ENCODE results near the gene SPATC1L. TPM values are rescaled to one million over a fixed set of nuclear protein-coding genes. Genes with fewer than 3 reads are reported as not detected.

SPATC1L gene
- total RNA-seq, 1 donor from 2014 or later = 14.1 TPM

DNA sequence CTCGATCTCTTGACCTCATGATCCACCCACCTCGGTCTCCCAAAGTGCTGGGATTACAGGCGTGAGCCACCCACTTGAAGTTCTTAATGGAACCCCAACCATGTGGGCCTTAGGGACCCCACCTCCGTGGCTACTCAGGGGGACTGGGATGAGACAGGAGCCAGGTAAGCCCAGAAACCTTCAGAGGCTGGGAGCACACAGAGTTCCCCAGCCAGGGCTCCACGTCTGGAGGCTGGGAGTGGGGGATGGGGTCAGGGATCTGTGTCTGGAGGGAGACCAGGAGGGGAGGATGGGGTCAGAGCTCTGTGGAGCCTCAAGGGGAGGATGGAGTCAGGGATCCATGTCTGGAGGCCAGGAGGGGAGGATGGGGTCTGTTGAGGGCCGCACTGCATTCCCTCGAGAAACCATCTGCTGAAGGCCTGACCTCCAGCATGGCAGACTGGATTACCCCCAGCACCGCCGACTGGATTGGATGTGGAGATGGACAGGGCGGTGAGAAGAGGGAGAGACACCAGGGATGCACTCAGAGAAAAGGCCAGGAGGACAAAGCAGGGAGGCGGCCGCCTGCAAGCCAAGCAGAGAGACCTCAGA is 26.8 kb downstream of the SPATC1L start:
- no peaks in the 10 kb centered on the region for H3K27me3 Mint-ChIP-seq (ENCODE audit: low read depth)

DNA sequence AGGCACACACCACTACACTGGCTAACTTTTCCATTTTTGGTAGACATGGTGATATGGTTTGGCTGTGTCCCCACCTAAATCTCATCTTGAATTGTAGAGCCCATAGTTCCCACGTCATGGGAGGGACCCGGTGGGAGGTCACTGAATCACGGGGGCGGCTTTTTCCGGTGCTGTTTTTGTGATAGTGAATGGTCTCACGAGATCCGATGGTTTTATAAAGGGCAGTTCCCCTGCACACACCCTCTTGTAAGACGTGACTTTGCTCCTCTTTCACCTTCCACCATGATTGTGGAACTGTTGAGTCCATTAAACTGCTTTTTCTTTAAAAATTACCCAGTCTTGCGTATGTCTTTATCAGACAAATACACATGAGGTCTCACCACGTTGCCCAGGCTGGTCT is 27.6 kb downstream of the SPATC1L start:
- TF ChIP-seq, protein P1, sequence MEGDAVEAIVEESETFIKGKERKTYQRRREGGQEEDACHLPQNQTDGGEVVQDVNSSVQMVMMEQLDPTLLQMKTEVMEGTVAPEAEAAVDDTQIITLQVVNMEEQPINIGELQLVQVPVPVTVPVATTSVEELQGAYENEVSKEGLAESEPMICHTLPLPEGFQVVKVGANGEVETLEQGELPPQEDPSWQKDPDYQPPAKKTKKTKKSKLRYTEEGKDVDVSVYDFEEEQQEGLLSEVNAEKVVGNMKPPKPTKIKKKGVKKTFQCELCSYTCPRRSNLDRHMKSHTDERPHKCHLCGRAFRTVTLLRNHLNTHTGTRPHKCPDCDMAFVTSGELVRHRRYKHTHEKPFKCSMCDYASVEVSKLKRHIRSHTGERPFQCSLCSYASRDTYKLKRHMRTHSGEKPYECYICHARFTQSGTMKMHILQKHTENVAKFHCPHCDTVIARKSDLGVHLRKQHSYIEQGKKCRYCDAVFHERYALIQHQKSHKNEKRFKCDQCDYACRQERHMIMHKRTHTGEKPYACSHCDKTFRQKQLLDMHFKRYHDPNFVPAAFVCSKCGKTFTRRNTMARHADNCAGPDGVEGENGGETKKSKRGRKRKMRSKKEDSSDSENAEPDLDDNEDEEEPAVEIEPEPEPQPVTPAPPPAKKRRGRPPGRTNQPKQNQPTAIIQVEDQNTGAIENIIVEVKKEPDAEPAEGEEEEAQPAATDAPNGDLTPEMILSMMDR (IDR thresholded peaks at IDR 0.05) = no peak
- no peak for DNase-seq (ENCODE audit: low spot score)
- H3K4me3 Mint-ChIP-seq (ENCODE audit: unreplicated experiment) = no peak overlapping the region
- H3K4me1 Mint-ChIP-seq (ENCODE audit: low read depth) = no peaks in the 10 kb centered on the region
- no peaks in the 10 kb centered on the region for H3K27me3 Mint-ChIP-seq (ENCODE audit: low read depth)
- no peaks in the 10 kb centered on the region for H3K36me3 Mint-ChIP-seq (ENCODE audit: low read depth)
- H3K27ac Mint-ChIP-seq (ENCODE audit: unreplicated experiment) = no peak overlapping the region
- H3K9me3 Mint-ChIP-seq (ENCODE audit: low read depth) = no peaks in the 10 kb centered on the region

More for the DNA sequence above, 26.8 kb downstream of the SPATC1L start:
- Mint-ChIP-seq H3K9me3 (ENCODE audit: low read depth) (no peaks in the 10 kb centered on the region), H3K4me3 (ENCODE audit: unreplicated experiment) (no peak overlapping the region), H3K27ac (ENCODE audit: unreplicated experiment) (no peak overlapping the region), H3K36me3 (ENCODE audit: low read depth) (no peaks in the 10 kb centered on the region), H3K4me1 (ENCODE audit: low read depth) (no peaks in the 10 kb centered on the region)
- TF ChIP-seq, protein P1 (IDR thresholded peaks at IDR 0.05) = no peak
- peak; percentile 35 for DNase-seq (ENCODE audit: low spot score)

DNA sequence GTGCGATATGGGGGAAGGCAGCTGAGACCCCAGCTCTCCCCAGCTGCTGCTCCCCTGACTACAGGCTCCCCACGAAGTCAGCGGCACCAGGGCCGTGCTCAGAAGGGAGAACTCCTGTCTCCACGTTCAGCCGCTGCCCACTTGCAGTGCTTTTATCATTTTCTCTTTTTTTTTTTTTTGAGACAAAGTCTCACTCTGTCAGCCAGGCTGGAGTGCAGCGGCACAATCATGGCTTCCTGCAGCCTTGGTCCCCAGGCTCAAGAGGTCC is 27.9 kb downstream of the SPATC1L start:
- TF ChIP-seq, protein P1 (IDR thresholded peaks at IDR 0.05) = no peak
- Mint-ChIP-seq H3K27ac (ENCODE audit: unreplicated experiment) (no peak overlapping the region), H3K9me3 (ENCODE audit: low read depth) (no peaks in the 10 kb centered on the region), H3K36me3 (ENCODE audit: low read depth) (no peaks in the 10 kb centered on the region), H3K4me3 (ENCODE audit: unreplicated experiment) (no peak overlapping the region), H3K27me3 (ENCODE audit: low read depth) (no peaks in the 10 kb centered on the region), H3K4me1 (ENCODE audit: low read depth) (no peaks in the 10 kb centered on the region)
- DNase-seq (ENCODE audit: low spot score) = peak; percentile 71

DNA sequence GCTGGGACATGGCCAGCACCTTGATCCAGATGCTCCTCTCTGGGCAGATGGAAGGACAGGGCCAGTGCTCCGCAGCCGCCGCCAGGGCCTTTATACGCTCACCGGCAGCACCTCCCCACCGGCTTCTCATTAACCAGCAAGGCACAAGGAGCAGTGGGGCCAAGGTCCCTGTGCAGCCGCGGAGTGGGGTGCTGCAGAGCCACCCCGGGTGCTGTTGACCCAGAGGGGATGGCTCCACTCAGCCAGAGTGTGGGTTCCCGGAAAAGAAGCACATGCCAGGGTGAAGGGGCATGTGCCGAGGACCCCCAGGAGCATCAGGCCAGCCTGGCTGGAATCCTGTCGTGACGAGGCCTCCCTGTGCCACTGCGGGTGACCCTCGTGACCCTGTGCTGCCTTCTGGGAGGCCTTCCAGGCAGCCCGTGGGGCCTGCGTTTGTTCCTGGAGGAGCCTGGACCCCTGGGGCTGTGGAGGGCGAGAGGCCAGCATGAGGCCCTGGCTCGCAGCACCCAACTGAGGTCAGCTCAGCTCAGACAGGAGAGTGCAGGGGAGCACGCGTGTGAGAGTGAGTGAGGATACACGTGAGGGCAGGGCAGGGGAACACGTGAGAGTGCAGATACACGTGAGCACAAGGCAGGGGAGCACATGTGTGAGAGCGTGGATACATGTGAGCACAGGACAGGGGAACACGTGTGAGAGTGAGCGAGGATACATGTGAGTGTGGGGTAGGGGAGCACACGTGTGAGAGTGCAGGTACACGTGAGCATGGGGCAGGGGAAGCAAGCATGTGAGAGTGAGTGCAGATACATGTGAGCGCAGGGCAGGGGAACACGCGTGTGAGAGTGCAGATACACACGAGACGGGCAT is 28.5 kb downstream of the SPATC1L start, which contains the start of gene FTCD:
Gene FTCD (minus strand): TSS at position 66 of the 864 bp plus-strand sequence. CDS start 56 bp downstream, at position 10.
- DNase-seq (ENCODE audit: low spot score) = peak; percentile 87
- Mint-ChIP-seq H3K4me1 (ENCODE audit: low read depth) (no peaks in the 10 kb centered on the region), H3K4me3 (ENCODE audit: unreplicated experiment) (no peak within 1 kb of the TSS), H3K27ac (ENCODE audit: unreplicated experiment) (no peak within 1 kb of the TSS), H3K36me3 (ENCODE audit: low read depth) (no peaks in the 10 kb centered on the region), H3K9me3 (ENCODE audit: low read depth) (no peaks in the 10 kb centered on the region), H3K27me3 (ENCODE audit: low read depth) (no peaks in the 10 kb centered on the region)
- TF ChIP-seq, protein P1 (IDR thresholded peaks at IDR 0.05) = no peak

DNA sequence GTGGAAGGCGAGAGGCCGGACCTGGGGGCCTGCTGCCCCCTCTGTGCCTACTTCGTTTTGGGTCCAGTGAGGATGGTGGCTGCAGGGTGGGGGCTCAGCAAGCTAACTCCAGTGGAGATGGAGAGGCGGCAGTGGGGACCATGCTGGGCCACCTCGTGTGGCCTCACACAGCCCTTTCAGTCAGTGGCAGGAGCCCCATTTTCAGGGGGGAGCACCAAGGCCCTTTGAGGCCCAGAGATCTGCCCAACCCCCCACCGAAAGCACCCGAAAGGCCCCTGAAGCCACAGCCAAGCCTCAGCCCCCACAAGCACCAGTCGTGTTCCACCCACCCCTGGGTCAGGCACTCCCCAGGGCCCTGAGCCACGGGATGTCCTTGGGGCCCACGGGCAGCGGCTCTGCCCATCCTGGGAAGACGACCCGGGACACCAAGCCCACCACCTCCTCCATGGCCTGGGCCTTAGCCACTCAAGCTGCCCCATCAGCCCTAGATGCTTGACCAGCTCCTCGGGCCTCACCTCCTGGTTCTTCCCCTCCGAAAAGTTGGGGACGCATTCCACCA is 29.2 kb downstream of the SPATC1L start:
- Mint-ChIP-seq H3K4me3 (ENCODE audit: unreplicated experiment) (no peak overlapping the region), H3K9me3 (ENCODE audit: low read depth) (no peaks in the 10 kb centered on the region), H3K4me1 (ENCODE audit: low read depth) (no peaks in the 10 kb centered on the region), H3K27me3 (ENCODE audit: low read depth) (no peaks in the 10 kb centered on the region), H3K27ac (ENCODE audit: unreplicated experiment) (no peak overlapping the region), H3K36me3 (ENCODE audit: low read depth) (no peaks in the 10 kb centered on the region)
- DNase-seq (ENCODE audit: low spot score) = no peak
- TF ChIP-seq, protein P1 (IDR thresholded peaks at IDR 0.05) = no peak

Data from chondrocyte (in vitro differentiated cells).